A673 (cell line): Measurements from ENCODE around the gene FIBCD1. TPM values are rescaled to one million over a fixed set of nuclear protein-coding genes. Genes with fewer than 3 reads are reported as not detected.

ENCODE experiments used
- BruUV-seq: library from RNA; stranded (reverse); fragments of 400-500 nt; replicated peaks from 2 replicates; lab custom pipeline; 2021; lab: Mats Ljungman, UMichigan
- CTCF ChIA-PET: fragments of 300-600 bp; sonication (Branson Sonifier 250); formaldehyde crosslinking; loops from one replicate; lab custom pipeline; 2022; ENCODE audit warnings: antibody characterized with exemption; lab: Charles Lee
- POLR2A ChIA-PET: fragments of 300-600 bp; sonication (Branson Sonifier 250); formaldehyde crosslinking; loops from one replicate; lab custom pipeline; 2022; ENCODE audit warnings: antibody characterized with exemption; ENCODE audit not compliant: low non-redundant PET; lab: Charles Lee
- DNase-seq: peaks from one replicate; pipeline ENCODE4 v3.0.0-alpha.2; 2015; ENCODE audit warnings: low spot score
- H3K27ac ChIP-seq: fragments of 200-600 bp; sonication (generic); 2 replicates; pipeline ENCODE4 v1.5.1; 2016; ENCODE audit warnings: mixed run types, low read depth, mild to moderate bottlenecking, mixed read lengths, antibody characterized with exemption, low read length; ENCODE audit not compliant: poor library complexity, severe bottlenecking
- H3K27me3 ChIP-seq: fragments of 200-600 bp; sonication (generic); replicated peaks from 2 replicates; pipeline ENCODE4 v1.6.1; 2017; ENCODE audit warnings: mixed run types, low read depth, mild to moderate bottlenecking, mixed read lengths, antibody characterized with exemption, low read length; ENCODE audit not compliant: insufficient read depth, poor library complexity
- H3K36me3 ChIP-seq: fragments of 200-600 bp; sonication (generic); 2 replicates; pipeline ENCODE4 v1.6.1; 2016; ENCODE audit warnings: mixed run types, mild to moderate bottlenecking, mixed read lengths, antibody characterized with exemption, low read length; ENCODE audit not compliant: insufficient read depth, poor library complexity, severe bottlenecking
- H3K4me1 ChIP-seq: fragments of 200-600 bp; sonication (generic); 2 replicates; pipeline ENCODE4 v1.6.1; 2017; ENCODE audit warnings: mixed run types, mild to moderate bottlenecking, mixed read lengths, antibody characterized with exemption, low read length; ENCODE audit not compliant: insufficient read depth, poor library complexity, severe bottlenecking
- H3K4me3 ChIP-seq: fragments of 200-600 bp; sonication (generic); 2 replicates; pipeline ENCODE4 v1.5.1; 2016; ENCODE audit warnings: low read depth, mixed run types, mild to moderate bottlenecking, mixed read lengths, low read length; ENCODE audit not compliant: poor library complexity, severe bottlenecking
- H3K9me3 ChIP-seq: fragments of 200-600 bp; sonication (generic); 2 replicates; pipeline ENCODE4 v1.6.1; 2016; ENCODE audit warnings: mixed run types, low read depth, mild to moderate bottlenecking, mixed read lengths, antibody characterized with exemption, low read length; ENCODE audit not compliant: poor library complexity, severe bottlenecking
- EZH2 ChIP-seq: fragments of 200-600 bp; sonication (generic); IDR thresholded peaks from 2 replicates; pipeline ENCODE4 v1.6.1; 2017; ENCODE audit warnings: borderline replicate concordance, low read depth, mild to moderate bottlenecking, mixed read lengths, antibody characterized with exemption, low read length; ENCODE audit not compliant: poor library complexity, severe bottlenecking
- intact Hi-C: fragments of 100-400 bp; cut with micrococcal nuclease; formaldehyde crosslinking; loops from one replicate; pipeline ENCODE4 v1.10.0; 2022; ENCODE audit not compliant: unreplicated experiment
- total RNA-seq: library from RNA; stranded (reverse); gene quantifications from 2 replicates; pipeline ENCODE4 v1.2.3, GENCODE V29; 2021
- TF ChIP-seq, protein P1 (sequence below): fragments of 300-800, 200-600 bp; sonication (generic); conservative IDR thresholded peaks from 2 replicates; pipeline ENCODE4 v1.5.1; 2017; ENCODE audit warnings: low read depth, mild to moderate bottlenecking, antibody characterized with exemption, low read length, moderate library complexity, mixed read lengths

Gene FIBCD1
- total RNA-seq, 1 experiment from 2014 or later = 0.19 TPM

DNA sequence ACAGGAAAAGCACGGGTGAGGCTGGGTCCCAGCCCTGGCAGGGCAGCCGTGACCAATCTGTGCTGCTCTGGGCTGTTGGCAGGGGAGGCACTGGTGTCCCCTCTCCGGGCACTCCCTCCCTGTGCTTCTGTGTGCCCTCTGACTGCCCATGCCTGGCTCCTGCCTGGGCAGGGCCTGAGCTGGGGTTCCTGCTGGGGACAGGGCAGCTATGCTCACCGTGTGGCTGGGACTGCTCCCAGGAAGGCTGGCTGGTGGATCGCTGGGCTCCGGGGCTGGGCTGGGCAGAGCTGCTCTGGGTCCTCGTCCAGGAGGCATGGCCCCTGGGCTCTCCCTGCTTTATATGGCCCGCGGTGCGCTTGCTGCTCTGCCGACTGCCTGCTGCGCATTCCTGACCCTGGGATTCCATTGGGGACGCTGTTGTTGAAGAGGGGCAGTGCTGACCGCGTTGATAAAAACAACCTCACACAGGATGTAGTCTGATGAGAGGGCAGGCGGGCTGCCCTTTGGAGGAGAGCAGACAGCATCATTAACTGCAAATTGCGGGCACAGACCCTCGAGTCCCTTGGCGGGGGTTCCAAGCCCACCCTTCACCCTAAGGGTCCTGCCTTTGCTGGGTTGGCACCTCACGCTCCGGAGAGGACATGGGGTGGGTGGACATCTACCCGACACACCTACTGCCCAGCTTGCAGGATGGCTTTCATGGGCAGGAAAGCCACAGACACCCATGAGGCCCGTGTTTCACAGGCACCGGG lies 43.4 kb downstream of the FIBCD1 start:
- H3K27ac ChIP-seq = no peak overlapping the region
- H3K27me3 ChIP-seq = no peaks in the 10 kb centered on the region
- ChIA-PET POLR2A (no interaction called here), CTCF (interaction anchor here (0.6 kb wide), 1 partner anchor 1078 kb away, joined by 8 read pairs; no protein-coding TSS in a partner anchor)
- intact Hi-C loops = no loop called here
- no peaks in the 10 kb centered on the region for H3K4me1 ChIP-seq
- no peaks in the 10 kb centered on the region for H3K9me3 ChIP-seq
- TF ChIP-seq EZH2 = no peak
- TF ChIP-seq, protein P1, sequence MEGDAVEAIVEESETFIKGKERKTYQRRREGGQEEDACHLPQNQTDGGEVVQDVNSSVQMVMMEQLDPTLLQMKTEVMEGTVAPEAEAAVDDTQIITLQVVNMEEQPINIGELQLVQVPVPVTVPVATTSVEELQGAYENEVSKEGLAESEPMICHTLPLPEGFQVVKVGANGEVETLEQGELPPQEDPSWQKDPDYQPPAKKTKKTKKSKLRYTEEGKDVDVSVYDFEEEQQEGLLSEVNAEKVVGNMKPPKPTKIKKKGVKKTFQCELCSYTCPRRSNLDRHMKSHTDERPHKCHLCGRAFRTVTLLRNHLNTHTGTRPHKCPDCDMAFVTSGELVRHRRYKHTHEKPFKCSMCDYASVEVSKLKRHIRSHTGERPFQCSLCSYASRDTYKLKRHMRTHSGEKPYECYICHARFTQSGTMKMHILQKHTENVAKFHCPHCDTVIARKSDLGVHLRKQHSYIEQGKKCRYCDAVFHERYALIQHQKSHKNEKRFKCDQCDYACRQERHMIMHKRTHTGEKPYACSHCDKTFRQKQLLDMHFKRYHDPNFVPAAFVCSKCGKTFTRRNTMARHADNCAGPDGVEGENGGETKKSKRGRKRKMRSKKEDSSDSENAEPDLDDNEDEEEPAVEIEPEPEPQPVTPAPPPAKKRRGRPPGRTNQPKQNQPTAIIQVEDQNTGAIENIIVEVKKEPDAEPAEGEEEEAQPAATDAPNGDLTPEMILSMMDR = no peak
- peaks cover 6% of the 10 kb centered on the region for H3K36me3 ChIP-seq
- no peak overlapping the region for H3K4me3 ChIP-seq
- no peak for DNase-seq
- BruUV-seq = no TSS peak

DNA sequence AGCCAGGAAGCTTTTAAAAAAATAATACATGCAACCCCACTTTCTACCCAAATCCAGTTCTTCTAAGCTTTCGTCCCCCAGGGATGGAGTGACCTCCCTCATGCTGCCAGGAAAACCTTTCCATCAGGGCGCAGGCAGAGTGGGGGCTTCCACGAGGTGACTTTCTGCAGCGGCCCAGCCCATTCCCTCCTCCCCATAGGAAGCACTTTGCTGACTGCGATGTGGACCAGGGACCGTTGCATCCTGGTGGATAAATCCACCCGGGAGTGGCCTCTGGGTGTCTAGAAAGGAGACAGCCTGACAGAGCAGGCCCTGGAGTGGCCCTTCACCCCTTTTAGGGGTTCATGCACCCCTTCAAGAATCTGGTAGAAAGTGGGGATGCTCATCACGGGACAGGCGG lies 44.0 kb downstream of the FIBCD1 start:
- TF ChIP-seq, protein P1 = no peak
- TF ChIP-seq EZH2 = no peak
- POLR2A ChIA-PET = no interaction called here
- intact Hi-C loops = no loop called here
- Histone ChIP-seq H3K36me3 (peaks cover 9% of the 10 kb centered on the region), H3K27me3 (no peaks in the 10 kb centered on the region), H3K27ac (no peak overlapping the region), H3K4me1 (no peaks in the 10 kb centered on the region), H3K4me3 (no peak overlapping the region), H3K9me3 (no peaks in the 10 kb centered on the region)
- BruUV-seq = no TSS peak
- no peak for DNase-seq
- CTCF ChIA-PET = no interaction called here

GRCh38 chr9:130894546-130894945 lies 44.5 kb downstream of the FIBCD1 start:
- H3K9me3 ChIP-seq = no peaks in the 10 kb centered on the region
- ChIA-PET CTCF (no interaction called here), POLR2A (no interaction called here)
- H3K27ac ChIP-seq = no peak overlapping the region
- TF ChIP-seq EZH2 = no peak
- TF ChIP-seq, protein P1 = no peak
- no peaks in the 10 kb centered on the region for H3K4me1 ChIP-seq
- H3K27me3 ChIP-seq = no peaks in the 10 kb centered on the region
- intact Hi-C loops = no loop called here
- H3K4me3 ChIP-seq = no peak overlapping the region
- BruUV-seq = no TSS peak
- DNase-seq = no peak
- peaks cover 11% of the 10 kb centered on the region for H3K36me3 ChIP-seq
